ENCODE data around the gene RTN4R. TPM values are rescaled to one million over a fixed set of nuclear protein-coding genes. Genes with fewer than 3 reads are reported as not detected.
"Not testable (repeated sequence)": the region's sequence is repeated elsewhere in the genome, so short reads cannot be mapped to it uniquely, and the experiment has no call there.

RTN4R gene
- total and polyA plus RNA-seq, 2 donors from 2014 or later: 1.2 to 2.5 TPM

DNA sequence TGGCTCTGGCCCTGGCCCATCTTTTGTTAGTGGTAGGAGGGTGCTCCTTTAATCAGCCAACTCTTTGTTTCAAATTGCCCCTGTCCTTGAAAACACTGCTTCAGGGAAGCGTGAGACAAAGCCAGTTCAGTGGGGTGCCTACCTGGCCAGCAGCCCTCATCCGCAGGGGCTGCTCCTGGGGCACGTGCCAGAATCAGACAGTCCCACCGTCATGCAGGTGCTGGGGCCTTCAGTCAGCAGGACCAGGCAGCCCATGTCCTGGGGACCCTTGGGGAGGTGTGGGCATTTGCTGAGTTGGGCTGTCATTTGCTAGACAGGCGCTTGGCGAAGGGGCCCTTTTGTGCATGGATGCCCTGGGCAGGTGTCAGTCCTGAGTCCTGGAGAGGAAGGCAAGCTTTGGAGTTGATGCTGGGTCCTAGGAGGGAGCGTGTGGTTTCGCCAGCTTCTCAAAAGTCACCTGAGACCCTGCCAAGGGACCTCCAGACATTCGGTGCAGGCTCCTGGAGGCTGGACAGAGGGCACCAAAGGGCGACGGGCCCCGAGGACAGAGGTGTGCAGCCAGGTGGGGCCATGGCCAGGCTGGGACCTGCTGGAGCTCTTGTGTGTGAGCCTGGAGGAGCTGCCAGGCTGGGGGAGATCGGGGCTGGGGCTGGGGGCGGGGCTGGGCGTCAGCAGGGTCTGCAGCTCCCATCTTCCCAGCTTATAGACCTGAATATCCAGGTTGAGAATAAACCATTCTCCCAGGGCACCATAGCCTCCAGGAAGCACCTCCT lies 15.0 kb upstream of the RTN4R start:
- Histone ChIP-seq H3K27ac (ENCODE audit: low read depth in 2 of 2, low read length in 2 of 2) (no peak overlapping the region), H3K4me1 (ENCODE audit: control insufficient read depth in 2 of 3, insufficient read depth in 2 of 3, low read depth in 1 of 3, low read length in 3 of 3) (no peaks in the 10 kb centered on the region), H3K9ac (ENCODE audit: low read length in 3 of 3) (no peak overlapping the region), H3K36me3 (ENCODE audit: control insufficient read depth in 2 of 3, insufficient read depth in 3 of 3, low read length in 3 of 3) (no peaks in the 10 kb centered on the region), H3K9me3 (ENCODE audit: control insufficient read depth in 2 of 3, insufficient read depth in 1 of 3, low read length in 3 of 3) (no peaks in the 10 kb centered on the region), H3K4me3 (ENCODE audit: low read length in 3 of 3) (no peak overlapping the region), H3K27me3 (ENCODE audit: control insufficient read depth, insufficient read depth, low read length) (no peaks in the 10 kb centered on the region)
- no peak for TF ChIP-seq CTCF (IDR thresholded peaks at IDR 0.05; ENCODE audit: borderline replicate concordance, extremely low read depth, insufficient read depth)
- FAIRE-seq (no peak), DNase-seq (no peak)
- intact Hi-C loops (cut with DNase I): no loop called here

DNA sequence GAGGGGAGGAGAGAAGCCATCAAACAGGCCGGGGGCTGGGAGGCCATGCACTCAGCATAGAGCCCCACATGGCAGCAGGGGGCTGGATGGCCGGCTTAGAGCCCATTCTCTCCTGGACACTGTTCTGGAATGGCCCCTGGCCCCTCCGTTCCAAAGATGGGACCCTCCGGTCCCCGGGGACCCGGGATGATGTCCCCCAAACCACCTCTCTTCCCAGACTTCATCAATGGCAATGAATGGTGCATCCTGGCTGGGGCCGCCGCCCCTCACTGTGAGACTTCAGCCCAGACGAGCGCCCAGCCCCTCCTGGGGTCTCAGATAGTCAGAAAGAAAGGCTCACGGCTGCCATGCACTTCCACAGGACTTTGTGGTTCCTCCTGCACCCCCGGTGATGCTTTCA lies 13.8 kb upstream of the RTN4R start:
- FAIRE-seq: no peak

DNA sequence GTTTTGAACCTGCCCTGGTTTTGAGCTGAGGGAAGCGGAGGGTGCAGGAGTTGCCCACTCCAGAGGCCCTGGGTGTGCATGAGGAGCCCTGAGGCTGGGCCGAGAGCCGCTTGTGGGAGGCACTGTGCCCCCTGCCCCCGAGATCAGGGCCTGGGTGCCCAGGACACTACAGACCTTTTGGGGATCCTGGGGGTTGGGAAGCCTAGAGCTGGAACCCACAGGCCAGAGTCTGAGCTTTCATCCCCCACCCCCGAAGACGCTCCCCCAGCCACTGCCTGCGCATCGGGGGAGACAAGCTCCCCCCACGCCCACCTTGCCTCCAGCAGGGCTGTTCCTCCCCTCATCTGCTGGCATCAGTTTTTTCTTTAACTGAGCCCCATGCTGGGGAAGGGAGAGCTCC lies 13.4 kb upstream of the RTN4R start:
- DNase-seq; H3K9me3 ChIP-seq (ENCODE audit: control insufficient read depth in 2 of 3, insufficient read depth in 1 of 3, low read length in 3 of 3); H3K27ac ChIP-seq (ENCODE audit: low read depth in 2 of 2, low read length in 2 of 2); intact Hi-C loops (cut with DNase I); H3K27me3 ChIP-seq (ENCODE audit: control insufficient read depth, insufficient read depth, low read length); FAIRE-seq; H3K36me3 ChIP-seq (ENCODE audit: control insufficient read depth in 2 of 3, insufficient read depth in 3 of 3, low read length in 3 of 3); H3K4me1 ChIP-seq (ENCODE audit: control insufficient read depth in 2 of 3, insufficient read depth in 2 of 3, low read depth in 1 of 3, low read length in 3 of 3); H3K9ac ChIP-seq (ENCODE audit: low read length in 3 of 3); H3K4me3 ChIP-seq (ENCODE audit: low read length in 3 of 3): not testable (repeated sequence)

More for the DNA sequence above, 13.8 kb upstream of the RTN4R start:
- Histone ChIP-seq H3K9me3 (ENCODE audit: control insufficient read depth in 2 of 3, insufficient read depth in 1 of 3, low read length in 3 of 3) (no peaks in the 10 kb centered on the region), H3K27me3 (ENCODE audit: control insufficient read depth, insufficient read depth, low read length) (no peaks in the 10 kb centered on the region), H3K9ac (ENCODE audit: low read length in 3 of 3) (no peak overlapping the region), H3K4me1 (ENCODE audit: control insufficient read depth in 2 of 3, insufficient read depth in 2 of 3, low read depth in 1 of 3, low read length in 3 of 3) (no peaks in the 10 kb centered on the region), H3K36me3 (ENCODE audit: control insufficient read depth in 2 of 3, insufficient read depth in 3 of 3, low read length in 3 of 3) (no peaks in the 10 kb centered on the region), H3K27ac (ENCODE audit: low read depth in 2 of 2, low read length in 2 of 2) (no peak overlapping the region), H3K4me3 (ENCODE audit: low read length in 3 of 3) (no peak overlapping the region)
- no peak for TF ChIP-seq CTCF (IDR thresholded peaks at IDR 0.05; ENCODE audit: borderline replicate concordance, extremely low read depth, insufficient read depth)
- intact Hi-C loops (cut with DNase I): no loop called here
- no peak for DNase-seq

- H3K4me1 ChIP-seq (ENCODE audit: control insufficient read depth in 2 of 3, insufficient read depth in 2 of 3, low read depth in 1 of 3, low read length in 3 of 3): no peaks in the 10 kb centered on the region
- H3K9ac ChIP-seq (ENCODE audit: low read length in 3 of 3): no peak overlapping the region
- FAIRE-seq (no peak), DNase-seq (no peak)
- H3K27me3 ChIP-seq (ENCODE audit: control insufficient read depth, insufficient read depth, low read length): no peaks in the 10 kb centered on the region
- H3K36me3 ChIP-seq (ENCODE audit: control insufficient read depth in 2 of 3, insufficient read depth in 3 of 3, low read length in 3 of 3): no peaks in the 10 kb centered on the region
- H3K27ac ChIP-seq (ENCODE audit: low read depth in 2 of 2, low read length in 2 of 2): no peak overlapping the region
- no peak overlapping the region for H3K4me3 ChIP-seq (ENCODE audit: low read length in 3 of 3)
- intact Hi-C loops (cut with DNase I): no loop called here
- TF ChIP-seq CTCF (IDR thresholded peaks at IDR 0.05; ENCODE audit: borderline replicate concordance, extremely low read depth, insufficient read depth): no peak
- H3K9me3 ChIP-seq (ENCODE audit: control insufficient read depth in 2 of 3, insufficient read depth in 1 of 3, low read length in 3 of 3): no peaks in the 10 kb centered on the region
Measured at GRCh38 chr22:20280866-20281265, 12.7 kb upstream of the RTN4R start.

- DNase-seq; H3K27ac ChIP-seq (ENCODE audit: low read depth in 2 of 2, low read length in 2 of 2); H3K4me1 ChIP-seq (ENCODE audit: control insufficient read depth in 2 of 3, insufficient read depth in 2 of 3, low read depth in 1 of 3, low read length in 3 of 3); H3K27me3 ChIP-seq (ENCODE audit: control insufficient read depth, insufficient read depth, low read length); H3K36me3 ChIP-seq (ENCODE audit: control insufficient read depth in 2 of 3, insufficient read depth in 3 of 3, low read length in 3 of 3); H3K9me3 ChIP-seq (ENCODE audit: control insufficient read depth in 2 of 3, insufficient read depth in 1 of 3, low read length in 3 of 3); intact Hi-C loops (cut with DNase I); H3K4me3 ChIP-seq (ENCODE audit: low read length in 3 of 3); FAIRE-seq; H3K9ac ChIP-seq (ENCODE audit: low read length in 3 of 3): not testable (repeated sequence)
Measured at GRCh38 chr22:20280163-20280562, 12.0 kb upstream of the RTN4R start.
